NCI-H2227 treated with DMSO at 0.1 percent for 48 hours (cell line): ENCODE measurements around the gene PPP2R5E.

Experiments used
- DNase-seq: peaks from one replicate; lab custom pipeline; 2025; lab: John Stamatoyannopoulos, UW

The PPP2R5E gene

GRCh38 chr14:63432228-63432627 lies 110.9 kb downstream of the PPP2R5E start:
- no peak for DNase-seq

- no peak for DNase-seq
Measured at GRCh38 chr14:63431466-63431865, 111.7 kb downstream of the PPP2R5E start.

- DNase-seq: no peak
Measured at GRCh38 chr14:63428486-63428885, 114.7 kb downstream of the PPP2R5E start.

- DNase-seq: no peak
Measured at GRCh38 chr14:63426838-63427352, 116.3 kb downstream of the PPP2R5E start.

GRCh38 chr14:63423889-63424288 lies 119.3 kb downstream of the PPP2R5E start:
- DNase-seq: no peak

GRCh38 chr14:63423381-63423780 lies 119.8 kb downstream of the PPP2R5E start:
- no peak for DNase-seq

GRCh38 chr14:63421919-63422318 lies 121.3 kb downstream of the PPP2R5E start:
- no peak for DNase-seq

- no peak for DNase-seq
Measured at GRCh38 chr14:63421226-63421625, 122.0 kb downstream of the PPP2R5E start.

- no peak for DNase-seq
Measured at GRCh38 chr14:63418020-63418419, 125.2 kb downstream of the PPP2R5E start.

GRCh38 chr14:63413009-63413408 lies 130.2 kb downstream of the PPP2R5E start:
- no peak for DNase-seq

GRCh38 chr14:63406333-63406732 lies 136.8 kb downstream of the PPP2R5E start:
- DNase-seq: no peak

- no peak for DNase-seq
Measured at GRCh38 chr14:63405715-63406114, 137.5 kb downstream of the PPP2R5E start.

GRCh38 chr14:63404906-63405305 lies 138.3 kb downstream of the PPP2R5E start:
- DNase-seq: no peak

GRCh38 chr14:63401646-63402045 lies 141.5 kb downstream of the PPP2R5E start:
- no peak for DNase-seq

GRCh38 chr14:63398952-63399351 lies 144.2 kb downstream of the PPP2R5E start:
- DNase-seq: no peak

GRCh38 chr14:63394841-63395240 lies 148.3 kb downstream of the PPP2R5E start:
- no peak for DNase-seq

GRCh38 chr14:63394432-63394831 lies 148.7 kb downstream of the PPP2R5E start:
- no peak for DNase-seq

GRCh38 chr14:63393012-63393411 lies 150.2 kb downstream of the PPP2R5E start:
- DNase-seq: no peak

- DNase-seq: no peak
Measured at GRCh38 chr14:63392236-63392635, 150.9 kb downstream of the PPP2R5E start.

- DNase-seq: peak; percentile 18
Measured at GRCh38 chr14:63388766-63389431, 154.3 kb downstream of the PPP2R5E start.

- DNase-seq: no peak
Measured at GRCh38 chr14:63387711-63388110, 155.5 kb downstream of the PPP2R5E start.

GRCh38 chr14:63383776-63384367 lies 159.3 kb downstream of the PPP2R5E start:
- DNase-seq: no peak

- DNase-seq: no peak
Measured at GRCh38 chr14:63378444-63378843, 164.7 kb downstream of the PPP2R5E start.

GRCh38 chr14:63375769-63376168 lies 167.4 kb downstream of the PPP2R5E start:
- no peak for DNase-seq
